ENCODE results near the gene CAMK1D. TPM values are rescaled to one million over a fixed set of nuclear protein-coding genes. Genes with fewer than 3 reads are reported as not detected.
A peak's percentile ranks its signal among the peaks of the same experiment; 100 is the strongest.

Gene CAMK1D
- total RNA-seq, 1 experiment from 2014 or later = 3.9 TPM

GRCh38 chr10:12874501-12874900 is 525.2 kb downstream of the CAMK1D start:
- no peak for DNase-seq (ENCODE audit: low read depth)

GRCh38 chr10:12875100-12875499 is 525.8 kb downstream of the CAMK1D start:
- no peak for DNase-seq (ENCODE audit: low read depth)

GRCh38 chr10:12876266-12876665 is 526.9 kb downstream of the CAMK1D start:
- DNase-seq (ENCODE audit: low read depth) = no peak

- DNase-seq (ENCODE audit: low read depth) = no peak
Observed at GRCh38 chr10:12877150-12877549, 527.8 kb downstream of the CAMK1D start.

GRCh38 chr10:12880423-12880822 is 531.1 kb downstream of the CAMK1D start:
- DNase-seq (ENCODE audit: low read depth) = no peak

- no peak for DNase-seq (ENCODE audit: low read depth)
Observed at GRCh38 chr10:12884851-12885250, 535.5 kb downstream of the CAMK1D start.

Small RNA genes within 50 kb of the gene (small RNA-seq; reads per million reads assigned to genes)
- gene MIR4480 (not detected), gene MIR548Q (not detected), gene RF00279 (0.64 reads per million, percentile 62 among the genes with 10 or more reads in this experiment), gene RN7SL198P (not detected), gene RNU6ATAC39P (not detected)

Other genes starting within 250 kb of the CAMK1D start
- gene SEC61A2, start 219.9 kb upstream of the CAMK1D start, total RNA-seq (2014; rRNA removed; shearing (Covaris generic)) = 2.9 and 4.9 TPM in 2 replicates
- 139 and 144 TPM in 2 replicates for gene NUDT5, start 153.7 kb upstream of the CAMK1D start, total RNA-seq (2014; rRNA removed; shearing (Covaris generic))
- gene CDC123, start 153.4 kb upstream of the CAMK1D start, total RNA-seq (2014; rRNA removed; shearing (Covaris generic)) = 356 and 469 TPM in 2 replicates

Measured in HT1080 (cell line).